ENCODE data around the gene DUSP22.
"Not testable (repeated sequence)": the region's sequence is repeated elsewhere in the genome, so short reads cannot be mapped to it uniquely, and the experiment has no call there.

Gene DUSP22

DNA sequence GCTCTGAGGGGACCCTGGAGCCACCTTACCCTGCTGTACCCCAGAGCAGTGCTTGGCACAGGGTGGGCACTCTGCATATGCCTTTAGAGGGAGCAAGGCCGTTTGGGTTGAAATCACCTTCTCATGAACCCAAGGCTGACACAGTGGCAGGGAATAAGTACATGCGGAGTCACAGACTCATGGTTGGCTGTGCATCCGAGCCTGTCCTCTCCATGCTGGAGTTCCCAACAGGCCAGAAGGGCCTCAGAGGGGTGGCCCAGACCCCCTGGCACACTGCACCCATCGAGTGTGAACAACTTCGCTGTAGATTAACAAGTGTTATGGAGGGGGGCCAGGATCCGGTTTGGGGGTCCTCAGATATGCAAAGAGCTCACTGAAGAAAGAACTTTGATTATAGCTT is 78.3 kb downstream of the DUSP22 start:
- ATAC-seq (replicated peaks; ENCODE audit: extremely low read depth, poor library complexity, severe bottlenecking) (no peak), DNase-seq (ENCODE audit: low spot score in 2 of 2) (no peak)
- Mint-ChIP-seq H3K27ac (ENCODE audit: low read depth) (no peak overlapping the region), H3K4me3 (no peak overlapping the region), H3K4me1 (peaks cover 9% of the 10 kb centered on the region), H3K27me3 (peaks cover 32% of the 10 kb centered on the region), H3K9me3 (peaks cover 5% of the 10 kb centered on the region), H3K36me3 (ENCODE audit: insufficient read depth) (peaks cover 4% of the 10 kb centered on the region)

- H3K36me3 Mint-ChIP-seq (ENCODE audit: insufficient read depth); H3K4me3 Mint-ChIP-seq; H3K27ac Mint-ChIP-seq (ENCODE audit: low read depth); DNase-seq (ENCODE audit: low spot score in 2 of 2); ATAC-seq (replicated peaks; ENCODE audit: extremely low read depth, poor library complexity, severe bottlenecking); H3K9me3 Mint-ChIP-seq: not testable (repeated sequence)
- peaks cover 37% of the 10 kb centered on the region for H3K27me3 Mint-ChIP-seq
- H3K4me1 Mint-ChIP-seq: peaks cover 10% of the 10 kb centered on the region
These were observed 79.6 kb downstream of the DUSP22 start for GRCh38 chr6:371851-372250.

GRCh38 chr6:372336-372911 is 80.1 kb downstream of the DUSP22 start:
- no peak for DNase-seq (ENCODE audit: low spot score in 2 of 2)
- H3K4me1 Mint-ChIP-seq: peaks cover 15% of the 10 kb centered on the region
- peaks cover 43% of the 10 kb centered on the region for H3K27me3 Mint-ChIP-seq
- H3K27ac Mint-ChIP-seq (ENCODE audit: low read depth): no peak overlapping the region
- H3K9me3 Mint-ChIP-seq: peaks cover 5% of the 10 kb centered on the region
- peak; percentile 14 for ATAC-seq (replicated peaks; ENCODE audit: extremely low read depth, poor library complexity, severe bottlenecking)
- H3K36me3 Mint-ChIP-seq (ENCODE audit: insufficient read depth): peaks cover 4% of the 10 kb centered on the region
- peak overlapping the region; percentile 41 for H3K4me3 Mint-ChIP-seq

GRCh38 chr6:373031-373430 is 80.7 kb downstream of the DUSP22 start:
- DNase-seq (ENCODE audit: low spot score in 2 of 2) (no peak), ATAC-seq (replicated peaks; ENCODE audit: extremely low read depth, poor library complexity, severe bottlenecking) (no peak)
- Mint-ChIP-seq H3K9me3 (peaks cover 5% of the 10 kb centered on the region), H3K4me3 (peak overlapping the region; percentile 41), H3K4me1 (peaks cover 15% of the 10 kb centered on the region), H3K36me3 (ENCODE audit: insufficient read depth) (peaks cover 4% of the 10 kb centered on the region), H3K27ac (ENCODE audit: low read depth) (no peak overlapping the region), H3K27me3 (peaks cover 44% of the 10 kb centered on the region)

- ATAC-seq (replicated peaks; ENCODE audit: extremely low read depth, poor library complexity, severe bottlenecking) (no peak), DNase-seq (ENCODE audit: low spot score in 2 of 2) (no peak)
- peaks cover 15% of the 10 kb centered on the region for H3K4me1 Mint-ChIP-seq
- peaks cover 5% of the 10 kb centered on the region for H3K9me3 Mint-ChIP-seq
- peaks cover 4% of the 10 kb centered on the region for H3K36me3 Mint-ChIP-seq (ENCODE audit: insufficient read depth)
- no peak overlapping the region for H3K27ac Mint-ChIP-seq (ENCODE audit: low read depth)
- peaks cover 44% of the 10 kb centered on the region for H3K27me3 Mint-ChIP-seq
- H3K4me3 Mint-ChIP-seq: no peak overlapping the region
These were observed 81.8 kb downstream of the DUSP22 start for GRCh38 chr6:373773-374724.

- Mint-ChIP-seq H3K27ac (ENCODE audit: low read depth) (no peak overlapping the region), H3K9me3 (peaks cover 5% of the 10 kb centered on the region), H3K36me3 (ENCODE audit: insufficient read depth) (peaks cover 4% of the 10 kb centered on the region), H3K27me3 (peaks cover 41% of the 10 kb centered on the region), H3K4me1 (peaks cover 23% of the 10 kb centered on the region), H3K4me3 (no peak overlapping the region)
- DNase-seq (ENCODE audit: low spot score in 2 of 2): no peak
- ATAC-seq (replicated peaks; ENCODE audit: extremely low read depth, poor library complexity, severe bottlenecking): no peak
These were observed 82.7 kb downstream of the DUSP22 start for GRCh38 chr6:374956-375355.

DNA sequence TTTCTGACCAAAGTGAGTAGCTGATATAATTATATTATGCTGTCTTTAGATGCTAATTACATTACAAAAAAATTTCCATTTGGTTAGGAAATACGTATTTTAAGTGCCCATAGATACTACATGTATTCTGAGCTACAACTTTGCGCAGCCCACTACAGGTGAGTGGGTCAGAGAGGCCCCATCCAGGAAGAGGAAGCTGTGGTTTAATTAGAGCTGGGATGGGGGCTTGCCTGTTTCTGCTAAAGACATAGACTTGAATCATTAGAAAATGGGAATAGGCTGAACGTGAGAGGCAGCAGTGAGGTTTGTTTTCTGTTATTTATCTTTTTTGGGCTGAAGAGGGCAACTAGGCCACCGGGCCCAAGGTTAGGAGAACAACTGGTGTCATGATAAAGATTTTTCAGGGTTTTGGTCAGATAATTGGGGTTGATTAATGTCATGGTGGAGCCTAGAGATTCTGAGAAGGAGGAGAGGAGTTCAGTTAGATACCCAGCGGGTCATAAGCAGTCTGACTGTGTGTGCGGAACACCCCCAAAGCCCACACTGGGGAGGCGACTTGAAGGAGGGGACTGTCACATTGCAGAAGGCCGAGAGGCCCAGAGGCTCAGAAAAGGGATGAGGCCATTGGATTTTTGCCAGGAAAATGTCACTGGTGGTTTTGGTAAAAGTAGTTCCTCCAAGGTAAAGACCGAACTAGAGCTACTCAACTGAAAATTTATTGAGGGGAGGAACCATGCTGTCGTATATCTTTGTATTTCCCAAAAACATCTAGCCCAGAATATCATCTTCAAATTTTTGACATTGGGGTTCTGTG is 84.7 kb downstream of the DUSP22 start:
- ATAC-seq (replicated peaks; ENCODE audit: extremely low read depth, poor library complexity, severe bottlenecking) (no peak), DNase-seq (ENCODE audit: low spot score in 2 of 2) (no peak)
- H3K27me3 Mint-ChIP-seq: peaks cover 50% of the 10 kb centered on the region
- H3K4me3 Mint-ChIP-seq: no peak overlapping the region
- H3K27ac Mint-ChIP-seq (ENCODE audit: low read depth): no peak overlapping the region
- peaks cover 1% of the 10 kb centered on the region for H3K36me3 Mint-ChIP-seq (ENCODE audit: insufficient read depth)
- H3K9me3 Mint-ChIP-seq: no peaks in the 10 kb centered on the region
- peaks cover 27% of the 10 kb centered on the region for H3K4me1 Mint-ChIP-seq

- Mint-ChIP-seq H3K27me3 (peaks cover 56% of the 10 kb centered on the region), H3K4me1 (peaks cover 23% of the 10 kb centered on the region)
- DNase-seq (ENCODE audit: low spot score in 2 of 2); ATAC-seq (replicated peaks; ENCODE audit: extremely low read depth, poor library complexity, severe bottlenecking); H3K36me3 Mint-ChIP-seq (ENCODE audit: insufficient read depth); H3K9me3 Mint-ChIP-seq; H3K4me3 Mint-ChIP-seq; H3K27ac Mint-ChIP-seq (ENCODE audit: low read depth): not testable (repeated sequence)
These were observed 85.3 kb downstream of the DUSP22 start for GRCh38 chr6:377641-378020.

DNA sequence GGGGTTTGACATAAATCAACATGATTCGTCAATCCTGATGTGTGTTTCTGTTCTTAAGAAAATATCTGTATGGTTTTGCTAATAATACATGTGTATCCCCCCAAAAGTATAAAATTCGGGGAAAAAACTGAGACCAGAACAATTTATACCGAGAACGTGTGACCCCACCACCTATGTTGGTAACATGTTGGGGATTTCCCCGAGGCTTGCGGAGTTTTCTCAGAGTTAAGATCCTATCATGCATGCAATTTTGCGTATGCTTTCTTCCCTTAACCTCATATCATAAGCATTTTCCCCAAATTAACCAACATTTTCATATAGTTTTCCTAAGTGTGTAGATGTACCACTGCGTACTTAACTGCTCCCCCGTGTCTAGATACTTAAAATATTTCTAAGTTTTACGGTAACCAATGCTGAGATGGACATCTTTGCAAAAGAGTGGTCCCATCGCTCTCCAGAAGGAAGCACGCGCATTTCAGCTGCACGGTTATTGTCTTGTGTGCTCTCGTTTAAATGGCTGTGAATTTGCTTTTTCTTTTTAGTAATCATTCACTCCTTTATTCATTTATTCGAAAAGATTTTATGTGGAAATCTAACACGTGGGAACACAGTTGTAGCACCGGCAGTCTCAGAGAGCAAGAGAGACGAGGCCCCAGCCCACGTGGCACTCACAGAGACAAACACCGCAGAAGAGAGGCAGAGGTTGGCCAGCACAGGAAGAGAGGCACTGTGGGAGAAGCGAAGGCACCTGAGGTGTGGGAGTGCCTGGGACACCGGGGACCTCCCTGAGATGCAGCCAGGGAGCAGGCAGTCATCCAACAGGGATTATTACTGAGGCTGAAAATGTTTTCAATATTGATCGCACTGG is 86.0 kb downstream of the DUSP22 start:
- Mint-ChIP-seq H3K27ac (ENCODE audit: low read depth) (no peak overlapping the region), H3K4me3 (no peak overlapping the region), H3K27me3 (peaks cover 59% of the 10 kb centered on the region), H3K36me3 (ENCODE audit: insufficient read depth) (peaks cover 4% of the 10 kb centered on the region), H3K4me1 (peaks cover 19% of the 10 kb centered on the region), H3K9me3 (no peaks in the 10 kb centered on the region)
- DNase-seq (ENCODE audit: low spot score in 2 of 2) (no peak), ATAC-seq (replicated peaks; ENCODE audit: extremely low read depth, poor library complexity, severe bottlenecking) (no peak)

DNA sequence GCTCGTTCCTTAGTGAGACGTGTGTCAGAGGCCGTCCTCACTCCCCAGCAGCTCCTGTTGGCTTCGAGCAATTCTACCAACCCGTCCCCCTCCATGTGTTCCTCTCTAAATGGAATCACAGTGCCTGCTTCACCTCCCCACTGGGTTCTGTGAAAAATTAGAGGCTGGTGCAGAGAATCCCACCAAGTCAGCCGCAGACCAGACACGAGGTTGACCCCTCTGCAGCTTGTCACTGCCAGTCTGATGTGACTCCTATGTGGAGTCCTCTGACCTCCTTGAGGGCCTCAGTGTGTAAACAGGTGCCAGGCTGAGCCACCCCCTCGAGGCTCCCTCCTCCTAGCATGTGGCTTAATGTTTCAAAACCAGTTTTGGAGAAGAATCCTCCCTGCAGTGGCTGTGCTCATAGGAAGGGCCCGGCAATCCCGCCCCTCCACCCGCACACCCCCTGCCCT is 86.7 kb downstream of the DUSP22 start:
- no peak for DNase-seq (ENCODE audit: low spot score in 2 of 2)
- H3K36me3 Mint-ChIP-seq (ENCODE audit: insufficient read depth): peaks cover 4% of the 10 kb centered on the region
- peaks cover 65% of the 10 kb centered on the region for H3K27me3 Mint-ChIP-seq
- no peak overlapping the region for H3K4me3 Mint-ChIP-seq
- ATAC-seq (replicated peaks; ENCODE audit: extremely low read depth, poor library complexity, severe bottlenecking): no peak
- no peak overlapping the region for H3K27ac Mint-ChIP-seq (ENCODE audit: low read depth)
- H3K9me3 Mint-ChIP-seq: no peaks in the 10 kb centered on the region
- peaks cover 19% of the 10 kb centered on the region for H3K4me1 Mint-ChIP-seq

GRCh38 chr6:379410-380181 is 87.3 kb downstream of the DUSP22 start:
- Mint-ChIP-seq H3K36me3 (ENCODE audit: insufficient read depth) (peaks cover 3% of the 10 kb centered on the region), H3K27ac (ENCODE audit: low read depth) (no peak overlapping the region), H3K9me3 (no peaks in the 10 kb centered on the region), H3K4me1 (peaks cover 19% of the 10 kb centered on the region), H3K27me3 (peaks cover 65% of the 10 kb centered on the region), H3K4me3 (no peak overlapping the region)
- DNase-seq (ENCODE audit: low spot score in 2 of 2) (no peak), ATAC-seq (replicated peaks; ENCODE audit: extremely low read depth, poor library complexity, severe bottlenecking) (peak; percentile 24)

All from central memory CD8-positive, alpha-beta T cell (primary cell).